AG04450 (cell line): ENCODE results near the gene SLC22A23. TPM values are rescaled to one million over a fixed set of nuclear protein-coding genes. Genes with fewer than 3 reads are reported as not detected.

Experiments
- CTCF ChIA-PET: fragments of 300-600, 350-600 bp; formaldehyde crosslinking; extraction: SDS; loops from one replicate; lab custom pipeline; 2022; ENCODE audit warnings: antibody characterized with exemption, inconsistent platforms; lab: Charles Lee
- POLR2A ChIA-PET: fragments of 350-600 bp; formaldehyde crosslinking; extraction: SDS; loops from one replicate; lab custom pipeline; 2021; ENCODE audit warnings: antibody characterized with exemption, inconsistent platforms; lab: Yijun Ruan, JAX
- DNase-seq: peaks from one replicate; pipeline ENCODE4 v3.0.0-alpha.2; 2011; ENCODE audit warnings: low read depth, low spot score
- H3K27ac ChIP-seq: one replicate; pipeline ENCODE4 v1.5.1; 2012; ENCODE audit warnings: low read depth, low read length, control low read depth
- H3K27me3 ChIP-seq: one replicate; pipeline ENCODE4 v1.6.0; 2012; ENCODE audit warnings: low read length; ENCODE audit not compliant: control insufficient read depth, insufficient read depth
- H3K4me3 ChIP-seq: 2 replicates; pipeline ENCODE4 v1.5.1; 2011; ENCODE audit warnings: mild to moderate bottlenecking, low read depth, low read length, control low read depth
- H3K9me3 ChIP-seq: 2 replicates; pipeline ENCODE4 v1.5.1; 2012; ENCODE audit warnings: low read length; ENCODE audit not compliant: control insufficient read depth, insufficient read depth
- CTCF ChIP-seq: IDR thresholded peaks from 2 replicates; pipeline ENCODE4 v1.5.1; 2011; ENCODE audit warnings: low read depth, low read length, control low read depth, inconsistent platforms
- polyA plus RNA-seq: library from polyadenylated mRNA; depleted of rRNA; stranded (reverse); fragments of >200 nt; gene quantifications from 2 replicates; pipeline ENCODE4 v1.2.3, GENCODE V29; 2011

SLC22A23 gene
- polyA plus RNA-seq, 1 experiment: not detected

GRCh38 chr6:3372184-3372846 is 84.5 kb downstream of the SLC22A23 start:
- TF ChIP-seq CTCF: no peak
- Histone ChIP-seq H3K27me3 (peaks cover 32% of the 10 kb centered on the region), H3K9me3 (no peaks in the 10 kb centered on the region), H3K27ac (no peak overlapping the region), H3K4me3 (no peak overlapping the region)
- ChIA-PET POLR2A (no interaction called here), CTCF (no interaction called here)
- DNase-seq: no peak

GRCh38 chr6:3371222-3371949 is 85.5 kb downstream of the SLC22A23 start:
- Histone ChIP-seq H3K9me3 (no peaks in the 10 kb centered on the region), H3K27ac (no peak overlapping the region), H3K4me3 (no peak overlapping the region), H3K27me3 (peaks cover 41% of the 10 kb centered on the region)
- ChIA-PET CTCF (interaction anchor here (0.9 kb wide), 1 partner anchor 33 kb away, joined by 3 read pairs; no protein-coding TSS in a partner anchor), POLR2A (no interaction called here)
- DNase-seq: no peak
- TF ChIP-seq CTCF: no peak

- H3K27ac ChIP-seq: no peak overlapping the region
- H3K9me3 ChIP-seq: no peaks in the 10 kb centered on the region
- POLR2A ChIA-PET: no interaction called here
- CTCF ChIA-PET: interaction anchor here (0.9 kb wide), 1 partner anchor 32 kb away, joined by 3 read pairs; no protein-coding TSS in a partner anchor
- peaks cover 39% of the 10 kb centered on the region for H3K27me3 ChIP-seq
- TF ChIP-seq CTCF: no peak
- no peak overlapping the region for H3K4me3 ChIP-seq
- no peak for DNase-seq
These were observed 86.3 kb downstream of the SLC22A23 start for GRCh38 chr6:3370361-3371221.

- Histone ChIP-seq H3K27me3 (peaks cover 39% of the 10 kb centered on the region), H3K9me3 (no peaks in the 10 kb centered on the region), H3K4me3 (no peak overlapping the region), H3K27ac (no peak overlapping the region)
- no peak for TF ChIP-seq CTCF
- CTCF ChIA-PET: no interaction called here
- no peak for DNase-seq
- POLR2A ChIA-PET: no interaction called here
These were observed 86.9 kb downstream of the SLC22A23 start for GRCh38 chr6:3369985-3370360.
